HG03558 (cell line): ENCODE measurements around the gene PNKP.

Source experiments
- ATAC-seq: cut with Tn5 transposase; IDR thresholded peaks from one replicate; pipeline ENCODE4 v1.9.1; 2021; ENCODE audit warnings: moderate number of reproducible peaks; ENCODE audit not compliant: unreplicated experiment; ENCODE audit errors: extremely low read depth

The PNKP gene

DNA sequence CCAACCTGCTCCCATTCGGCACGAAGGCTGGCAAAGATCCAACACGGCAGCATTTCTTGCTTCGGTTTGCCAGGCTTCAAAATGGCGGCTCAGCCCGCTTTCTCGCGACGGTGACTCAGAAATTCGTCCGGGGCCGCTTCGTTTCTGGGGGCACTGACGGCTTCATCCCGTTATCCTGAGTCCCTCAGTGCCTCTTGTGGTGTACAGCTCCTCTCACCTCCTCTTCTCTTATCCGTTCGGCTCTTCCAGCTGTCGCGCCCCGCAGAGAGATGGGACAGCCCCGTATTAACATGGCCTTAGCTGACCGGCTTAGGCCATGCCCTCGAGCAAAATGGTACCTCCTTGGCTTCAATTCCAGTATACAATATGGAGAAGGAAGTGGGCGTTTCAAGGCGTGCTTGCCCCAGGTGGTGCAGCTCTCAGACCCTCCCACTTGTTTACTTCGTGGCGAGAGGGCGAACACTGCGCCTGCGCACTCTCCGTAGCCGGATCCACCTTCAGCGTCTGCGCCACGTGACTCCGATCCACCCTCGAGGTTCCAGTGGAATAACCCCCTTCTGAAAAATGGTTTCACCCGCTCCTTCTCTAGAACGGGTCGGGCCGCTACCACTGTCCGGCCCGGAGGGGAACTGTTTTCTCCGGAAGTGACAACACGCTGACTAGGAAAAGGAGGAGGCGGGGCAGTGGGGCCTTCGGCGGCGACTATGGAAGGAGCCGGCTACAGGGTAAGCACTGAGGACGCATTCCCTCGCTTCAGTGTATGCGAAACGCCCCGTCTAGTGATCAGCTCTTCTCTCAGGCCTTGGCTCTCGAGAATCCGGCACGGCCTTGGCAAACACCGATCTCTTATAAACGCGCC, 9.9 kb upstream of the PNKP start, which contains the start of the genes AKT1S1 and TBC1D17:
TSS of gene AKT1S1 (minus strand) at position 336 of the 859 bp plus-strand sequence. CDS start 4,060 bp downstream, outside the sequence.
TSS of gene TBC1D17 (plus strand) at position 683 of the 859 bp plus-strand sequence. CDS start at position 705, 22 bp downstream.
- ATAC-seq, result peak; percentile 42

- ATAC-seq, result peak; percentile 24
Observed at GRCh38 chr19:49876422-49877019, 9.1 kb upstream of the PNKP start.

- ATAC-seq, result no peak
Observed at GRCh38 chr19:49875857-49876421, 8.6 kb upstream of the PNKP start.

- ATAC-seq, result no peak
Observed at GRCh38 chr19:49875177-49875576, 7.8 kb upstream of the PNKP start.

DNA sequence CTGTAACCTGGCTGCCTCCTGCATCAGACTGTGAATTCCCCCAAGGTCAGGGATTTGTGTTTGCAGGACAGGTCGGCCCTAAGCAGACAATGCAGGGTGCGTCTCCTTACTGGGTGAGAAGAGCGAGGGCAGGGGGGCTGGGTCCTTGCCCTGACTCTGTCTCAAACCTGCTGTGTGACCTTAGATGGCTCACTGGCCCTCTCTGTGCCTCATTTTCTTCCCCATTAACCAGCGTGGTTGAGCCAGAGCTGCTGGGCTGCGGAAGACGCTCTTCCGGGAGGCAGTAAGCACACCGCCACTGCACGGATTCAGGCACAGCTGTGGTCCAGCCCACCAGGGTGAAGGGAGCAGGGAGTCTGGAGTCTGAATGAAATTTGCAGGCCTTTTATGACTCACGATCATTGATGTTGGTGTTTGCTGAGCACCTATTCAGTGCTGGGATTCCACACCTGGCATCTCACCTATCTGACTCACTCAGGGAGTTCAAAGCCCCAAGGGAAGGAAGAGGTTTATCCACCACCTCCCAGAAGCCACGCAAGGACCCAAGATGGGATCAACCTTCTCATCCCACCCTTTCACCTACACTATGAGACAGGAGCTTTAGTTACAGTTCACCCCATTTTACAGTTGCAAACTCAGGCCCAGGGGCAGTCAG, 7.3 kb upstream of the PNKP start:
- no peak for ATAC-seq

GRCh38 chr19:49873834-49874233, 6.5 kb upstream of the PNKP start:
- ATAC-seq, result no peak

- no peak for ATAC-seq
Observed at GRCh38 chr19:49873129-49873521, 5.7 kb upstream of the PNKP start.

- no peak for ATAC-seq
Observed at GRCh38 chr19:49872245-49873128, 5.1 kb upstream of the PNKP start.

GRCh38 chr19:49871349-49871985, 4.1 kb upstream of the PNKP start:
- no peak for ATAC-seq

- ATAC-seq, result no peak
Observed at GRCh38 chr19:49870309-49870901, 3.0 kb upstream of the PNKP start.

GRCh38 chr19:49869484-49870308, 2.3 kb upstream of the PNKP start:
- no peak for ATAC-seq

DNA sequence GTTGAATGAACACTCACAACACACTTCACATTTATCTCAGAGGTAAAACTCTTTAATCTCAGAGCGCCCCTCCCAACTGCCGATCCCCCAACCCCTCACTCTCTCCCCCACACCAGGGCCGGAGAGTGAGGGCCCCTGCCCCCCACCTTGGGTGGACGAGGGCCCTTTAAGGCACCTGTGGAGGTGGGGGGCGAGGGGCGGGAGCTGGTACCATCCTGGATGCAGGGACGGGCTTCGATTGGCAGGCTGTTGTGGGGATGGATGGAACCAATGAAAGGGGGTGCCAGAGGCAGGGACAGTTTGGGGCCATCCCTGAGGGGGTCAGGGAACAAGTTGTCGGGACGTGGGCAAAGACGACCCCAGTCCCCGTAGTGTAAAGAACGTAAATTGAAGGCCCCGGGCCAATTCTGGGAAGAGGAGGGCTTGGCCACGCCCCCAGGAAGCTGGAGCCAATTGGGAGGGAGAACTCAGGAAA, 1.7 kb upstream of the PNKP start:
- ATAC-seq, result no peak

DNA sequence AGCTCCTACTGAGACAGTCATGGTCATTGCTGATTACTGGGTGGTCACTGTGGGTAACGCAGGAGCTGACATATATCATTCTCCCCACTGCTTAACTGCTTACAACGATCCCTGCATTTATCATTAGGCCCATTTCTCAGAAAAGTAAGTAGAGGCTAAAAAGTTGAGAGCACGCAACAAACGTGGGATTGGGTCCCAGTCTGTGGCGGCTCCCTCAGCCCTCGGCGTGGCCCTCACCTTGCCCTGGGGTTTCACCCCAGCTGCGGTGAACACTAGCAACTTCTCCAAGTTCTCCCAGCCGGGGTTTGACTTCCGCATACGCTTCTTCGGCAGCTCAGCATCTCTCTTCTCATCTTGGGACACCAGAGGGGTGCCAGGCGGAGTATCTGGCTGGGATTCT, 2.5 kb downstream of the PNKP start:
- ATAC-seq, result no peak

- ATAC-seq, result no peak
Observed at GRCh38 chr19:49863935-49864320, 3.4 kb downstream of the PNKP start.

DNA sequence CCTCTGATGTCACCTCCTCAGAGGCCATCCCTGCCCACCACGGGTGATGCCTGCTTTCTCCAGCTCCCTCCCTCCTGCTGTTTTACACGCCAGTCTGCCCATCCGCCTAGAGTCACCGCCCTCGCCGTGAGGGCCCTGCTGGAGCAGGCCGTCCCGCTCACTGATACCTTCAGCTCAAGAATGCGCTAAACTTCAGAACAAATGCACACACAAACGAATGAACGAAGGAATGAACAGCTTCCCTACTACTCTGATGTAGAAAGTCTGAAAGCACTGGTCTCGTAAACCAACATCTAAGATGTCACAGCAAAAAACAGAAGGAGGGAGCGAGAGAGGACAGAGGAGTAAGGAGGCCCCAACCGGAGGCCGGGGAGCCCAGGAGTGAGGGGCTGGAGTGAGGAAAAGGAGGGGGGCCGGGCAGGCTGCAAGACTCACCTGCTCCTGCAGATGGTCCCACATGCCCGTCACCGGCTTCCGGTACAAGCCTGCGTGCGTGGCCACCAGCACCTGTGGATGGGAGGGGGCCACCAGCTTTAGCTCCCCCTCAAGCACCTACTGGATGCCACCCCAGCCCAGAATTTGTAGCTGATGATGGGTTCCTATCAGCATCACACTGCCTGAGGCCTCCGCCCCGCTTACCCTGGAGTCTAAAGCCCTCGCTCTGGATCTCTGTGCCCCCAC, 4.0 kb downstream of the PNKP start:
- ATAC-seq, result no peak

- ATAC-seq, result no peak
Observed at GRCh38 chr19:49862391-49863253, 4.8 kb downstream of the PNKP start.
